Neuronal stem cell (in vitro differentiated cells): ENCODE measurements around the gene TM9SF1.
A peak's percentile ranks its signal among the peaks of the same experiment; 100 is the strongest.

Experiments
- DNase-seq: peaks from one replicate; pipeline ENCODE4 v3.0.0-alpha.2; 2013; ENCODE audit warnings: low spot score
- H2AFZ ChIP-seq: one replicate; pipeline ENCODE4 v1.6.1; 2013; ENCODE audit warnings: mild to moderate bottlenecking, low read length, inconsistent platforms
- H2AK5ac ChIP-seq: 2 replicates; pipeline ENCODE4 v1.6.1; 2013; ENCODE audit warnings: low read depth, mild to moderate bottlenecking, inconsistent platforms, low read length, moderate library complexity, mixed read lengths
- H2BK120ac ChIP-seq: 2 replicates; pipeline ENCODE4 v1.6.1; 2013; ENCODE audit warnings: low read depth, mild to moderate bottlenecking, inconsistent platforms, low read length, moderate library complexity, mixed read lengths
- H2BK12ac ChIP-seq: one replicate; pipeline ENCODE4 v1.6.1; 2013; ENCODE audit warnings: low read length, inconsistent platforms
- H2BK15ac ChIP-seq: 2 replicates; pipeline ENCODE4 v1.6.1; 2013; ENCODE audit warnings: mild to moderate bottlenecking, low read length, inconsistent platforms, mixed read lengths
- H2BK5ac ChIP-seq: one replicate; pipeline ENCODE4 v1.6.1; 2013; ENCODE audit warnings: inconsistent platforms, mild to moderate bottlenecking, low read length, moderate library complexity
- H3K14ac ChIP-seq: one replicate; pipeline ENCODE4 v1.6.1; 2013; ENCODE audit warnings: low read length, inconsistent platforms
- H3K18ac ChIP-seq: 2 replicates; pipeline ENCODE4 v1.6.1; 2013; ENCODE audit warnings: low read length, inconsistent platforms
- H3K23ac ChIP-seq: 2 replicates; pipeline ENCODE4 v1.6.1; 2013; ENCODE audit warnings: low read depth, mild to moderate bottlenecking, mixed read lengths, low read length, inconsistent platforms; ENCODE audit not compliant: poor library complexity
- H3K27ac ChIP-seq: replicated peaks from 3 replicates; pipeline ENCODE4 v1.5.1; 2013; ENCODE audit warnings: low read length, inconsistent platforms
- H3K27me3 ChIP-seq, 3 experiments: 2 replicates each; pipeline ENCODE4 v1.6.1; 2013; ENCODE audit warnings: low read length in 3 of 3, mild to moderate bottlenecking in 2 of 3, inconsistent platforms in 1 of 3, low read depth in 1 of 3, mixed read lengths in 1 of 3, moderate library complexity in 1 of 3; ENCODE audit not compliant: control insufficient read depth in 3 of 3, insufficient read depth in 3 of 3
- H3K36me3 ChIP-seq, 2 donors: replicated peaks in 1 of 2; 2 replicates each; pipeline ENCODE4 v1.6.1; 2013; ENCODE audit warnings: low read length in 2 of 2; ENCODE audit not compliant: control insufficient read depth in 2 of 2, insufficient read depth in 2 of 2
- H3K4ac ChIP-seq: 2 replicates; pipeline ENCODE4 v1.6.1; 2013; ENCODE audit warnings: inconsistent platforms, mild to moderate bottlenecking, low read length, moderate library complexity
- H3K4me1 ChIP-seq, 2 donors: 1 replicate in 1 of 2; 2 replicates in 1 of 2; pipeline ENCODE4 v1.6.1; 2013; ENCODE audit warnings: low read length in 2 of 2, low read depth in 1 of 2; ENCODE audit not compliant: control insufficient read depth in 2 of 2, insufficient read depth in 1 of 2
- H3K4me2 ChIP-seq: one replicate; pipeline ENCODE4 v1.6.1; 2013; ENCODE audit warnings: mild to moderate bottlenecking, low read length, inconsistent platforms; ENCODE audit not compliant: insufficient read depth, poor library complexity, severe bottlenecking
- H3K4me3 ChIP-seq, 2 donors: 2 replicates each; pipeline ENCODE4 v1.5.1; 2013; ENCODE audit warnings: low read length in 2 of 2, mild to moderate bottlenecking in 2 of 2, inconsistent platforms in 1 of 2, moderate library complexity in 1 of 2
- H3K79me1 ChIP-seq: one replicate; pipeline ENCODE4 v1.6.1; 2013; ENCODE audit warnings: low read depth, mild to moderate bottlenecking, inconsistent platforms, low read length, moderate library complexity
- H3K9ac ChIP-seq: one replicate; pipeline ENCODE4 v1.6.1; 2013; ENCODE audit warnings: mild to moderate bottlenecking, low read depth, low read length, inconsistent platforms; ENCODE audit not compliant: poor library complexity
- H3K9me3 ChIP-seq, 2 donors: replicated peaks in 1 of 2; 2 replicates each; pipeline versions ENCODE3 to v1.6.1; 2013; ENCODE audit warnings: low read length in 2 of 2, mild to moderate bottlenecking in 2 of 2, inconsistent platforms in 1 of 2, low read depth in 1 of 2, mixed read lengths in 1 of 2, moderate library complexity in 1 of 2; ENCODE audit not compliant: control insufficient read depth in 2 of 2, insufficient read depth in 1 of 2
- H4K8ac ChIP-seq: one replicate; pipeline ENCODE4 v1.6.1; 2013; ENCODE audit warnings: low read depth, mild to moderate bottlenecking, inconsistent platforms, low read length, moderate library complexity
- H4K91ac ChIP-seq: one replicate; pipeline ENCODE4 v1.6.1; 2013; ENCODE audit warnings: low read length, low read depth, mild to moderate bottlenecking, inconsistent platforms; ENCODE audit not compliant: poor library complexity
- WGBS, 2 donors: extraction: QIAGEN DNeasy Blood & Tissue Kit; methylation state at CpG; one replicate each; pipeline ENCODE4 v1.1.7; 2013; ENCODE audit warnings: missing lambda C conversion rate in 2 of 2, mixed read lengths in 1 of 2; ENCODE audit not compliant: insufficient read length in 2 of 2, insufficient replicate concordance in 1 of 2; ENCODE audit errors: extremely low coverage in 2 of 2; 5-methylcytosine and 5-hydroxymethylcytosine counted together

Gene TM9SF1

GRCh38 chr14:24172261-24172860 lies 22.9 kb downstream of the TM9SF1 start:
- Histone ChIP-seq H2AFZ (no peak overlapping the region), H2AK5ac (peak overlapping the region; percentile 99), H2BK15ac (peak overlapping the region; percentile 65), H3K4ac (no peak overlapping the region), H3K79me1 (peaks cover 9% of the 10 kb centered on the region), H3K23ac (peak overlapping the region; percentile 61), H3K18ac (peak overlapping the region; percentile 96), H3K14ac (peak overlapping the region; percentile 85), H3K9ac (peak overlapping the region; percentile 82), H3K4me3 (peak overlapping the region; percentile 1 to 91), H2BK120ac (no peak overlapping the region), H3K4me2 (peak overlapping the region; percentile 92), H2BK5ac (no peak overlapping the region), H3K27ac (peak overlapping the region; percentile 63), H3K27me3 (no peaks in the 10 kb centered on the region), H3K9me3 (no peaks in the 10 kb centered on the region), H3K36me3 (peaks cover 5 to 23% of the 10 kb centered on the region in 2 donors), H2BK12ac (peak overlapping the region; percentile 24), H4K91ac (no peak overlapping the region), H3K4me1 (peaks cover 0 to 8% of the 10 kb centered on the region in 2 donors), H4K8ac (no peak overlapping the region)
- DNase-seq = no peak
- WGBS, 2 donors = no CpG with 5 or more reads among the region's 30 CpGs

GRCh38 chr14:24171422-24172260 lies 23.6 kb downstream of the TM9SF1 start, which contains the start of gene REC8:
Gene REC8 (plus strand): TSS chr14:24172080. CDS start chr14:24172553, 473 bp downstream.
- H3K4ac ChIP-seq = no peak within 1 kb of the TSS
- H2BK5ac ChIP-seq = no peak within 1 kb of the TSS
- H2BK12ac ChIP-seq = peak within 1 kb of the TSS; percentile 24
- no peak within 1 kb of the TSS for H2BK120ac ChIP-seq
- H3K9ac ChIP-seq = peak within 1 kb of the TSS; percentile 82
- peak within 1 kb of the TSS; percentile 1 to 91 for H3K4me3 ChIP-seq
- peaks cover 9% of the 10 kb centered on the region for H3K79me1 ChIP-seq
- no peaks in the 10 kb centered on the region for H3K9me3 ChIP-seq
- H3K27ac ChIP-seq = peak within 1 kb of the TSS; percentile 65
- peaks cover 0 to 8% of the 10 kb centered on the region in 2 donors for H3K4me1 ChIP-seq
- H3K23ac ChIP-seq = peak within 1 kb of the TSS; percentile 61
- H2AK5ac ChIP-seq = peak within 1 kb of the TSS; percentile 99
- H3K18ac ChIP-seq = peak within 1 kb of the TSS; percentile 96
- no CpG with 5 or more reads among the region's 63 CpGs for WGBS, 2 donors
- DNase-seq = peak; percentile 94
- H3K14ac ChIP-seq = peak within 1 kb of the TSS; percentile 85
- no peaks in the 10 kb centered on the region for H3K27me3 ChIP-seq
- no peak within 1 kb of the TSS for H4K8ac ChIP-seq
- H3K4me2 ChIP-seq = peak within 1 kb of the TSS; percentile 92
- no peak within 1 kb of the TSS for H2AFZ ChIP-seq
- peak within 1 kb of the TSS; percentile 65 for H2BK15ac ChIP-seq
- no peak within 1 kb of the TSS for H4K91ac ChIP-seq
- H3K36me3 ChIP-seq = peaks cover 6 to 18% of the 10 kb centered on the region in 2 donors

GRCh38 chr14:24167469-24168114 lies 27.6 kb downstream of the TM9SF1 start:
- peaks cover 5% of the 10 kb centered on the region for H3K79me1 ChIP-seq
- no CpG with 5 or more reads among the region's 3 CpGs for WGBS, 2 donors

More at GRCh38 chr14:24167469-24168114, 27.6 kb downstream of the TM9SF1 start:
- Histone ChIP-seq H4K91ac (no peak overlapping the region), H2AK5ac (no peak overlapping the region), H3K4me1 (peaks cover 0 to 5% of the 10 kb centered on the region in 2 donors), H3K4me2 (no peak overlapping the region), H3K27me3 (no peaks in the 10 kb centered on the region), H2BK12ac (no peak overlapping the region), H3K36me3 (peaks cover 18 to 42% of the 10 kb centered on the region in 2 donors), H4K8ac (no peak overlapping the region), H2BK5ac (no peak overlapping the region), H3K4me3 (no peak overlapping the region), H3K18ac (no peak overlapping the region), H3K27ac (no peak overlapping the region), H2AFZ (no peak overlapping the region), H3K23ac (no peak overlapping the region), H3K9ac (no peak overlapping the region), H3K4ac (no peak overlapping the region), H2BK120ac (no peak overlapping the region), H2BK15ac (no peak overlapping the region), H3K9me3 (no peaks in the 10 kb centered on the region), H3K14ac (no peak overlapping the region)
- no peak for DNase-seq
